Measurements from ENCODE around the gene CYTH1.
"Not testable (repeated sequence)": the region's sequence is repeated elsewhere in the genome, so short reads cannot be mapped to it uniquely, and the experiment has no call there.

CYTH1 gene

GRCh38 chr17:78687125-78687524 is 94.9 kb downstream of the CYTH1 start:
- DNase-seq = no peak

GRCh38 chr17:78684026-78684425 is 98.0 kb downstream of the CYTH1 start:
- DNase-seq = no peak

- DNase-seq = no peak
Measured at GRCh38 chr17:78683408-78683961, 98.6 kb downstream of the CYTH1 start.

GRCh38 chr17:78682363-78682762 is 99.7 kb downstream of the CYTH1 start:
- DNase-seq = no peak

- DNase-seq = no peak
Measured at GRCh38 chr17:78680436-78680835, 101.6 kb downstream of the CYTH1 start.

- DNase-seq = no peak
Measured at GRCh38 chr17:78679495-78680395, 102.3 kb downstream of the CYTH1 start.

GRCh38 chr17:78678711-78679110 is 103.4 kb downstream of the CYTH1 start:
- no peak for DNase-seq

- no peak for DNase-seq
Measured at GRCh38 chr17:78678222-78678557, 103.9 kb downstream of the CYTH1 start.

GRCh38 chr17:78677303-78678221 is 104.5 kb downstream of the CYTH1 start:
- DNase-seq = no peak

GRCh38 chr17:78676412-78677302 is 105.4 kb downstream of the CYTH1 start:
- no peak for DNase-seq

GRCh38 chr17:78675836-78676235 is 106.2 kb downstream of the CYTH1 start:
- DNase-seq = no peak

- no peak for DNase-seq
Measured at GRCh38 chr17:78675316-78675616, 106.8 kb downstream of the CYTH1 start.

GRCh38 chr17:78674595-78675315 is 107.3 kb downstream of the CYTH1 start:
- DNase-seq = no peak

GRCh38 chr17:78674156-78674555 is 107.9 kb downstream of the CYTH1 start:
- DNase-seq = no peak

GRCh38 chr17:78673395-78673794 is 108.7 kb downstream of the CYTH1 start:
- DNase-seq = no peak

GRCh38 chr17:78672871-78673371 is 109.2 kb downstream of the CYTH1 start:
- DNase-seq = no peak

- no peak for DNase-seq
Measured at GRCh38 chr17:78672005-78672404, 110.1 kb downstream of the CYTH1 start.

- DNase-seq = not testable (repeated sequence)
Measured at GRCh38 chr17:78671726-78672001, 110.4 kb downstream of the CYTH1 start.

- DNase-seq = no peak
Measured at GRCh38 chr17:78670850-78671725, 111.0 kb downstream of the CYTH1 start.

GRCh38 chr17:78669975-78670518 is 112.0 kb downstream of the CYTH1 start:
- DNase-seq = no peak
